GM12892 (cell line): ENCODE measurements around the gene PLPPR3.
"Not testable (repeated sequence)": the region's sequence is repeated elsewhere in the genome, so short reads cannot be mapped to it uniquely, and the experiment has no call there.

Experiments used
- DNase-seq: peaks from one replicate; pipeline ENCODE4 v3.0.0; 2011; ENCODE audit not compliant: insufficient read length
- FAIRE-seq: peaks from 2 replicates; lab custom pipeline; 2011; peaks lifted over from hg19 to GRCh38; lab: Jason Lieb, UNC
- POLR2A ChIP-seq: IDR thresholded peaks from 2 replicates; pipeline ENCODE4 v1.6.1; 2011; ENCODE audit warnings: low read depth, low read length, control low read depth
- POLR2AphosphoS5 ChIP-seq: IDR thresholded peaks from 2 replicates; pipeline ENCODE4 v1.6.1; 2011; ENCODE audit warnings: low read depth, low read length, control low read depth
- TAF1 ChIP-seq: IDR thresholded peaks from 2 replicates; pipeline ENCODE4 v1.6.1; 2011; ENCODE audit warnings: low read depth, mild to moderate bottlenecking, control low read depth, low read length, borderline replicate concordance

PLPPR3 gene

DNA sequence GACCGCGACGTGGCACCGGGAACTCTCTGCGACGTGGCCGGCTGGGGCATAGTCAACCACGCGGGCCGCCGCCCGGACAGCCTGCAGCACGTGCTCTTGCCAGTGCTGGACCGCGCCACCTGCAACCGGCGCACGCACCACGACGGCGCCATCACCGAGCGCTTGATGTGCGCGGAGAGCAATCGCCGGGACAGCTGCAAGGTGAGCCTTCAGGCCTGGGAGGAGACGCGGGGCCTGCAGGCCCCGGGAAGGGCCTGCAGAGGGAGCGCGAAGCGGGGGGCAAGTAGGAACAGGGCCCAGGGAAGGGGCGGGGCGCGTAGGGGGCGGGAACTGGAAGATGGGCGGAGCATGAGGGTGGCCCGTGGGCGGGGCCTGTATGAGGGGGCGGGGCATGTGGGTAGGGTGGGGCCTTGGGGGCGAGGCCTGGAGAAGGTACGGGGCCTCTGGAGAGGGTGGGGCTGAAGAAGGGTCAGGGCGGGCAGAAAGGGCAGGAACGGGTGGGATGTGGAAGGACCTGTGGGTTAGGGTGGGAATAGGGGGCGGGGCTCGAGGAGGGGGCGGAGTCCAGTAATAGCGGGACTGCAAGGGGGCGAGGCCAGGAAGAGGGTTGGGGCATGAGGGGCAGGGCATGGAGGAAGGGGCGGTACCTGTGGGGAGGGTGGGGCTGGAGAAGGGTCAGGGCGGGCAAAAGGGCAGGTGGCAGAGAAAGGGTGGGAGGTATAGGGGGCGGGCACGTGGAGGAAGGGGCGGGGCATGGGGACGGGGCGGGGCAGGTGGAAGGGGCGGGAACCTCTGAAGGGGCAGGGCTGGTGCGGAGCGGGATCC lies 40.2 kb upstream of the PLPPR3 start:
- TF ChIP-seq TAF1: no peak
- FAIRE-seq: peak; percentile 60
- DNase-seq: peak; percentile 82

- TF ChIP-seq POLR2A: no peak
- no peak for TF ChIP-seq TAF1
- TF ChIP-seq POLR2AphosphoS5: no peak
- no peak for FAIRE-seq
- no peak for DNase-seq
Observed at GRCh38 chr19:861141-861755, 39.5 kb upstream of the PLPPR3 start.

- no peak for TF ChIP-seq POLR2A
- TF ChIP-seq POLR2AphosphoS5: no peak
- TF ChIP-seq TAF1: no peak
- DNase-seq: no peak
- no peak for FAIRE-seq
Observed at GRCh38 chr19:858868-859843, 37.4 kb upstream of the PLPPR3 start, which contains the start of gene CFD. CFD (plus strand) TSS chr19:859664; CDS start chr19:859690, 26 bp downstream.

- DNase-seq: no peak
- no peak for FAIRE-seq
- TF ChIP-seq POLR2AphosphoS5 (no peak), TAF1 (no peak), POLR2A (no peak)
Observed at GRCh38 chr19:858284-858683, 36.5 kb upstream of the PLPPR3 start.

DNA sequence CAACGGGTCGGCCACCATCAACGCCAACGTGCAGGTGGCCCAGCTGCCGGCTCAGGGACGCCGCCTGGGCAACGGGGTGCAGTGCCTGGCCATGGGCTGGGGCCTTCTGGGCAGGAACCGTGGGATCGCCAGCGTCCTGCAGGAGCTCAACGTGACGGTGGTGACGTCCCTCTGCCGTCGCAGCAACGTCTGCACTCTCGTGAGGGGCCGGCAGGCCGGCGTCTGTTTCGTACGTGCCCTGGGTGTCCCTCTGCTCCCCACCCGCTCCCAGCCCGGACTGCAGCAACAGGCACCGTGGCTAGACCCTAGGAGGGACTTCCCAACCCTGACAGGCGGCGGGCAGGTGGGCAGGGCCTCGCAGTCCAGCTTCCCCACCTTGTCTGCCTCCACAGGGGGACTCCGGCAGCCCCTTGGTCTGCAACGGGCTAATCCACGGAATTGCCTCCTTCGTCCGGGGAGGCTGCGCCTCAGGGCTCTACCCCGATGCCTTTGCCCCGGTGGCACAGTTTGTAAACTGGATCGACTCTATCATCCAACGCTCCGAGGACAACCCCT lies 33.9 kb upstream of the PLPPR3 start:
- TF ChIP-seq POLR2A: no peak
- TF ChIP-seq TAF1: no peak
- TF ChIP-seq POLR2AphosphoS5: no peak
- FAIRE-seq (no peak), DNase-seq (no peak)

DNA sequence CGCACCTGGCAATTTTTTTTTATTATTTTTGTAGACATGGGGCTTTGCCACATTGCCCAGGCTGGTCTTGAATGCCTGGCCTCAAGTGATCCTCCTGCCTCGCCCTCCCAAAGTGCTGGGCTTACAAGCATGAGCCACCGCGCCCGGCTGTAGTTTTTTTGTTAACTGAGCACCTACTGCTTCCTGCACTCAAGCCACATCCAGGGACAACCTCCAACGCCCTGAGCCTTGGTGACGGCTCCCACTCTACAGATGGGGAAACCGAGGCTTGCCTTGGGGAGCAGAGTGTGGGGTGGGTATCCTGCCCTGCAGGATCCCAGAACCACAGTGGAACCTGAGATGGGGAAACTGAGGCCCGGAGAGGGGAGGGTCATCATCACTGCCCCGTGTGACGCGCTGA lies 33.4 kb upstream of the PLPPR3 start:
- FAIRE-seq: no peak
- TF ChIP-seq POLR2A (no peak), TAF1 (no peak), POLR2AphosphoS5 (no peak)
- DNase-seq: no peak

- no peak for FAIRE-seq
- no peak for DNase-seq
- no peak for TF ChIP-seq POLR2AphosphoS5
- no peak for TF ChIP-seq TAF1
- no peak for TF ChIP-seq POLR2A
Observed at GRCh38 chr19:854549-854948, 32.8 kb upstream of the PLPPR3 start.

GRCh38 chr19:853614-854220 lies 32.0 kb upstream of the PLPPR3 start:
- DNase-seq, FAIRE-seq: not testable (repeated sequence)

DNA sequence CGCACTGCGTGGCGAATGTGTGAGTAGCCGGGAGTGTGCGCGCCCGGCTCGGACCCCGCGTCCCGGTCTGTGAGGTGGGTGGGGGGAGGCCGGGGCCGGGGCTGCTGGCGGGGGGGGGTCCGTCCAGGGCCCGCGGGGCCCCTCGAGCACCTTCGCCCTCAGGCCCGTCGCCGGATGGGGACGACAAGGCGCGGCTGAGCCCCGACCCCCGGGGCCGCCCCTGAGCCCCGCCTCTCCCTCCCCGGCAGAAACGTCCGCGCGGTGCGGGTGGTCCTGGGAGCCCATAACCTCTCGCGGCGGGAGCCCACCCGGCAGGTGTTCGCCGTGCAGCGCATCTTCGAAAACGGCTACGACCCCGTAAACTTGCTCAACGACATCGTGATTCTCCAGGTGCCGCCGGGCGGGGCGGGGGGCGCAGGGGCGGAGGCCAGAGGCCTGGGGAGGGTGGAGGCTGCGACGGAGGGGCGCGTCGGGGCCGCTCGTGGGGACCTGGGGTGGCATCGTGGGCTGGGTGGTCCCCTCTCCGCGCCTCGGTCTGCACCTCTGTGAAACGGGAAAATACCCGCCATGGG lies 31.3 kb upstream of the PLPPR3 start:
- no peak for FAIRE-seq

More for the DNA sequence above, 31.3 kb upstream of the PLPPR3 start:
- TF ChIP-seq POLR2A (no peak), POLR2AphosphoS5 (no peak), TAF1 (no peak)
- no peak for DNase-seq
